Hypothalamus (tissue), 51 donors: ENCODE measurements around the gene BICRAL.

Source experiments
- DNase-seq, 51 donors: peaks; one replicate each; lab custom pipeline; 2025; lab: John Stamatoyannopoulos, UW

BICRAL gene

DNA sequence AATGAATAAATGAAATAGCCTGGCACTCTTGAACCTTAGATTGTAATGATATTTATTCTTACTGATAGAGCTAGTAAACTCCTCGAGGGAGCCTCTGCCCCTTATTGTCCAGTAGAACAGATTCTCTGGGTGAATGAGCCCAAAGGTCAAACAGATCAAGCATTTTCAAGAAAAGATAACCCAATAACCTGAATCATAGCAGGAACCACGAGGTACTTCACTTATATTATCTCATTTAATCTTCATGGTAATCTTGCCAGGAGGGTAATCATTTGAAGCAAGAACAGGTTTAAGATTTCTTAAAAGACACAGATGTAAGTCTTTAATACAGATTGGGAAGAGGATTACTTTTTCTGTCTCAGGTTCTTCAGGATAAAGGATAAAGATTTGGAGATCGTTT is 18.9 kb upstream of the BICRAL start:
- no peak for DNase-seq

DNA sequence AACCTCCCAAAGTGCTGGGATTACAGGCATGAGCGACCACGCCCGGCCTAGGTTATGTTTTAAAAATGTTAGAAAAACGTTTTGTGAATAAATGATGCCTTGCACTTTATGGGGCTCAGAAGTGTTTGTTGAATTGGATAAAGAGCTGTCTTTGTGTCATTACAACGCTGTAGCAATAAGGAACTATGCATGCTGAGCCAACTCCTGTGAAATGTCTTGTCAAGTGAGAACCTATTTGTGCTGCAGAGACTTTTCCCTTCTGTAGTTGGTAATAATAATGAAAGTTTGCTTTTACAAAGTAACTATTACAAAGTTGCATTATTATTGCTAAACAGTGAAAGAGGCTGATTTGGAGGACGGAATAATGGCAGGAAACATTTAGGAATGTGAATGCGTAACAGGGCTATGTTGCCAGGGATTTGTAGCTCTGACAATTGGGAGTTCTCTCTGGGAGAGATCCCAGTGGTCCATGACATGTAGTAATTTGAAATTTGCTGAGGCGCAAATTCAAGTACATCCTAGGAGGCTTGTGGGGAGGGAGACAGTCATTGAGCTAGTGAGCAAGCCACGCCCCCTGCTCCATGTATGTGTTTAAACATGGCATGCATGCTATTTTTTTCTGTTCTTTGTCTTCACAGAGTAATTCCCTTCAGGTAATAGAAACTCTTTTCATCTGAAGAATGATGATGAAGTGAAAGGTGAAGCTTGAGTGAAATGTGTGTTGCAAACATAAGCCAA is 16.8 kb upstream of the BICRAL start:
- DNase-seq, result no peak

DNA sequence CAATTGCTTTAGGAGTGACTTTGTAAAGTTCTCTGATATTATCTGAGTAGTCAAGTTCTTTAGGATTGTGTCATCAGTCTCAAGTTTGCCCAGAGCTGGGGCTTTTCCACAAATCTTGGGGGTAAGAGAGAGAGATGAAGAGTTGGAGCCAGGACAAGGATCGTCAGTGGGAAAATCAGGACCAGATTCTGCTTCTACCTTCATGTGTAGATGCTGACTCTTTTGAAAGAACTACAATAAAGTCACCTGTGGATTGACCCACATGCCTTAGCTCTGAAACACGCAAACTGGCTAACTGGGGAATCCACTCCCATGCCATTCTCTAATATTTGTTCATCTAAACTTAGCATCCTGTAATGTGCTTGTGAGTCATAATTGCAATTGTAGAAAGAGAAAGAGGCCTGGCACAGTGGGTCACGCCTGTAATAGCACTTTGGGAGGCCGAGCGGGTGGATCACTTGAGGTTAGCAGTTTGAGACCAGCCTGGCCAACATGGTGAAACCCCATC is 15.6 kb upstream of the BICRAL start:
- no peak for DNase-seq

DNA sequence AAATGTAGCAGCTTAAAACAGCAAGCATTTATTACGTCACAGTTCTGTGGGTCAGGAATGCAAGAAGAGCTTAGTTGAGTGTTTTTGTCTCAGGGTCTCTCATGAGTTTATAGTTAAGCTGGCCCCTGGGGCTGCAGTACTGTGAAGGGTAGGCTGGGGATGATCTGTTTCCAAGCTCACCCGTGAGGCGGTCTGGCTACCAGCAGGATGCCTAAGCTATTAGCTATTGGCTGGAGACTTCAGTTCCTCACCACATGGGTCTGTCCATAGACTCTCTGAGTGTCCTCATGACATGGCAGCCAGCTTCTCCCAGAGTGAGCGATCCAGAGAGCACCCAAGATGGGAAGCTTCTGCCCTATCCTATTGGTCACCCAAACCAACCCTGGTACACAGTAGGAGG is 12.8 kb upstream of the BICRAL start:
- no peak for DNase-seq

DNA sequence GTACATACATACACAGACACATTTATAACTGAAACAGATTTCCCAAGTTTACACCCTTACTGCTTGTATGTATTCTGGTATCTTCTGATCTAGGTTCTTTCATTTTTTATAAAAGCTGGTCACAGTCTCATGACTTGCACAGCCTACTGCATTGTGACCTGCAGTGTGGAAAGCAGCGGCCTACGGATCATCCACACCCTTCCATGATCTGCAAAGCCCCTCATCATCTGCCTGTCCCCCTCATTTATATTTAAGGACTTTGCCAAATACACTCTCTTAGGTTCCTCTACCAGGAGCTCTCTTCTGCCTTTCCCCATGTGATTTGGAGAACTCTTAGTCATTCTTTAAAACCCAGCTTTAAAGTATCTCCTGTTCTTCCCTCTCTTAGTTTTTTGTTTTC is 12.0 kb upstream of the BICRAL start:
- no peak for DNase-seq

DNA sequence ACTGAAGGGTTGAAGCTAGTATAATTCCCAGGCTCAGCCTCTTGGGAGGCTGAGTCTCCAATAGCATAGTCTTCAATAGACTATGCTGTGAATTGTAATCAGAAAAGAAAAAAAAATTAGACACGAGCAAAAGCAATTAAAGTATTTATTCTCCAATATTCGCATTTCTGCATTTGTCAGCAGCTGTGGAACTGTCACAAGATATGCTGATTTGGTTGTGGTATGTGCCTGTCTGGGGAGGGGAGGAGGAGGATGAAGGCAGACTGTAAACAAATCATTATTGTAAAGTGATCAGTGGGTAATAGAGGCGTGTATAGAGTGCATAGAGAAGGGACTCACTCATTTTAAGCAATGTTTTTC is 10.1 kb upstream of the BICRAL start:
- no peak for DNase-seq

DNA sequence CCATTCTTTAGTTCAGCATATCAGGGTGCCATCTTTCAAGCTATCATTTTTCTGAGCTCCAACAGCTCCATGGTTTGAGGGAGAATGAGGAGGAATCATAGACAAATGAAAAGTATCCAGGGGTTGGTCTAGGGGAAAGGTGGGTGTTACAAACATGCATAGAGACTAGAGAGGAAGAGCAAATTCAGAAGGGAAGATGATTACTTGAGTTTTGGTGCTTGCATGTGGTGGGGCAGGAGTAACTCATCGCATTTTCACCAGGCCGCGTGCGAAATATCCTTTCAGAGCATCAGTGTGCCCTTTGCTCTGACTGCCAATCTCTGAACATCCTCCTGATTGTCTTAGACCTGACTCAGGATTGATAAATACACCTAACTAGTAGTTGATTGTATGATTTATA is 7.7 kb upstream of the BICRAL start:
- no peak for DNase-seq

DNA sequence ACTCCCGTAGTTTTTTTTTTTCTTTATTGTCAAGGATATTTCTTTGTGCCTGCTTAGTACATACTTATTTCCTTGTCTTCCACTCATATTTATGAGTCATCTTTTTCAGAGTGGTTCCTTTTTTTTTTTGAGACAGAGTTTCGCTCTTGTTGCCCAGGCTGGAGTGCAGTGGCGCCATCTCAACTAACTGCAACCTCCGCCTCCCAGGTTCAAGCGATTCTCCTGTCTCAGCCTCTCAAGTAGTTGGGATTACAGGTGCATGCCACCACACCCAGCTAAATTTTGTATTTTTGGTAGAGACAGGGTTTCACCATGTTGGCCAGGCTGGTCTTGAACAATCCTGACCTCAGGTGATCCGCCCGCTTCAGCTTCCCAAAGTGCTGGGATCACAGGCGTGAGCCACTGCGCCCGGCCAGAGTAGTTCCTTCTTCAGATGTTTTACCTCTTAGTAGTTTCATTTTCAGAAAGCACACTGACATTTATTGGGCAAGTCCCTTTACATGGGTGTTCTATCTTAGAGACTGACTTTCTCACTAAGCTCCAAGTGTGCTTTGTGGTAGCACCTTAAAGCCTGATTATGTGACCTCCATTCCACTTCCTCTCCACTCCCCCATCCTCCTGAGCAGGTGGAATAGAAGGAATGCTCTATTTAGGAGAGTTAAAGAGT is 6.9 kb upstream of the BICRAL start:
- DNase-seq, result peak in 1 of 51 donors; percentile 9

DNA sequence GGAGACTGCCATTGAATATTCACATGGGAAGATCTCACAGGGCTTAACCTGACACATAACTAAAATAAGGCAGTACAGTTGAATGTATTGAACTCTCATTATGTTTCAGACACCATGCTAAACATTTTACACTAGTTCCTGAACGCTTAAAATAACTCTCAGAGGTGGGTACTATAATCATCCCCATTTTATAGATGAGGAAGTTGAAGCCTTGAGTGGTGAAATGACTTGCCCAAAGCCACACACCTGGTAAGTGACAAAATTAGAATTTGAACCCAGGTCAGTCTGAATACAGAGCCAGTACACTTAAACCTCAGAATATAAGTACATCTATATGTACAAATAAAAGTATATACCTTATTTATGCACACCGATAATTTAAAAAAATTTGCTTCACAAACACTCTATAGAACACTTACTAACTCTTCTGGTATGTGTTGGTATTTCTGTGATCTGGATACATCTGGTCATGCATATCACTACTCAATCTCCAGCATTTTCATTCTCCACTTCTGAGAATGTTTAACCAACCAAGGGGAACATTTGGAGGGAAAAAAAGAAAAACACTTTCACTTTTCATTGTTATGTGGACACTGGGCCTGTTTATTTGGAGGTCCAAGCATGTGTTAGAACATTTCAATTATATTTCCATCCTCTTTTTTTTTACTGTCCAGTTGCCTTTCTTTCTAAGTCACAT is 4.6 kb upstream of the BICRAL start:
- no peak for DNase-seq

DNA sequence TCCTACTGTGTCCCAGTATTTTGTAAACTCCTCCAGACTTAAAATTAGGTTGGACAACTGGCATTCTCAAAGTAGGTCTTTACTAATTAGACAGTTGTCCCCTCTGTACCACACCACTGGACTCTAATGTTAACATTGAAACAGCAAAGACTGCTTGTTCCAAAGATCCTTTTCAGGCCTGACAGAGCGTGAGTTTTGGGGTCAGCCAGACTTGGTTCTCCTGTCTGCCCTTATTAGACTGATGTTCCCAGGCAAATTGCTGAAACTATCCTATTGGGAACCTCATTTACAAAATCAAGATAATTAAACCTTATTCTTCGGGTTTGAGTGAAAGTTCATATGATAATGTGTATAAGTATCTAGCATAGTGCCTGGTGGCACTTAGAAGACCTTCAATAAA is 3.7 kb upstream of the BICRAL start:
- peak in 1 of 51 donors; percentile 16 for DNase-seq

DNA sequence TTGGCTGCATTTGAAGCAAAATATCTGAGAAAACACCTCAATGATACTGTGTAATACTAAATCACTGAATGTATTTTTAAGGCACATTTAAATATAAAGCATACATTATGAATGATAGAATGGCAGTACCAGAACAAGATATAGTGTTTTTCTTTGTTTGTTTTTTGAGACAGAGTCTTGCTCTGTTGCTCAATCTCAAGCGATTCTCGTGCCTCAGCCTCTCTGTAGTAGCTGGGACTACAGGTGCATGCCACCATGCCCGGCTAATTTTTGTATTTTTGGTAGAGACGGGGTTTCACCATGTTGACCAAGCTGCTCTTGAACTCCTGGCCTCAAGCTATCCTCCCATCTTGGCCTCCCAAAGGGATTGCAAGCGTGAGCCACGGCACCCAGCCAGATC is 2.3 kb upstream of the BICRAL start:
- DNase-seq, result no peak

DNA sequence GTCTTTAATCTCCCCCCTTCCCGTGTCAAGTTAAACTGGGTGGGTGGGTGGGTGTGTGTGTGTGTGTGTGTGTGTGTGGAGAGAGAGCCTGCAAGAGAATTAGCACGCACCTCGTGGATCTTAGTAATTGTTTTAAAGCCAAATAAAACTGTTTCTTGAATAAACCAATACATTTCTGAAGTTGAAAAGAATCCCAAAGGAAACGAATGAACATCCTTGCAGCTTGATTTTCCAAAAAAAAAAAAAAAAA is 381 bp upstream of the BICRAL start:
- DNase-seq, result peak in 1 of 51 donors; percentile 45

DNA sequence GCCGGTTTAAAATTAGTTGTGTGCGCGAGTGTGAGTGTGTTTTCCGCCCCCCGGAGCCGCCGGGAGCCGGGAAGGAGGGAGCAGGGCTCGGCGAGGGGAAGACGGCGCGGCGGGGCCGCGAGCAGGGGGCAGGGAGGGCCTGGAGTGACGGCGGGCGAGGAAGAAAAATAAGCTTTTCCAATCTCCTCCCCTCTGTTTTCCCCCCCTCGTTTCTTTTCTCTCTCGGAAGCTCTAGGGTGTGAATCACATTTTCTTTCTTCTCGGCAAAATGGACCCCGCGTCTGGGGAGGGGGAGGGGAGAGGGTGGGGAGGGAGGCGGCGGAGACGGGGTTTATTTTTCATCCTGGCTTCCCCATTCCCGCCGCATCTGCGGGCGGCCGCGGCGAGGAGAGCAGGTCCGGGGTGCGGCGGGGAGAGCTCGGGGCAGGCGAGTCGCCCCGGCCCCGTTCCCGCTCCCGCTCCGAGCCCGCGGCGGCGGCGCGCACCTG is 881 bp downstream of the BICRAL start:
- DNase-seq, result peak; percentile 37 to 91 (median 75)

DNA sequence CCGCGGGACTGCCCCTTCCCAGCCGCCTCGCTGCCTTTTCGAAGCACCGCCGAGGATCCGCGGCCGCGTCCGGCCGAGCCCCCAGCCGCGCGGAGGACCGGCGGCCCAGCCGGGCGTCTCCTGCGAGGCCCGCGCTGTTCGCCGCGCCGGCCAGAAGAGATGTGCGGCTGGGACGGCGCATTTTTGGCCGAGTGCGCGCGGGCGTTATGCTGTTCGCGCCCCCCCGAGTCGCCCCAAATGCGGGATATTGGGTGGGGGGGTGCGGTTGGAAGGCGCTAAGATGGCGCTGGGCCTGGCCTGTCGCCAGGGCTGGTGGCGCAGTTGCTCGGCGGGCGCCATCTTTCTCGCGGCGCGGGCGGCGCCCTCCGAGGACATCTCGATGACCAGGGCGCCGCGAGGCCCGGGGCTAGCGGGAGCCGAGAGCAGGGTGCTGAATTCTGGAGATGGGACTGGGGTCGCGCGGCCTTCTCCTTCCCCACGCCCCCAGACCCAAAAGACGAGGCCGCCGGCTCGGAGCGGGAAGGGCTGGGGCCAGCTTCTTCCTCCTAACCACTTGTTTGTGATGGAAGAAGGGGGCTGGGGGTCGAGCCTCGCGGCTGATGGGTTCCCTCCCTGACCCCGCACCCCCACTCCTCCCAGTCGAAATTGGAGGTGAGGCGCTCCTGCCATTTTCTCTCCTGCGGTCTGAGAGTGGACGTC is 1.5 kb downstream of the BICRAL start:
- peak in 49 of 51 donors; percentile 19 to 92 (median 70) for DNase-seq

DNA sequence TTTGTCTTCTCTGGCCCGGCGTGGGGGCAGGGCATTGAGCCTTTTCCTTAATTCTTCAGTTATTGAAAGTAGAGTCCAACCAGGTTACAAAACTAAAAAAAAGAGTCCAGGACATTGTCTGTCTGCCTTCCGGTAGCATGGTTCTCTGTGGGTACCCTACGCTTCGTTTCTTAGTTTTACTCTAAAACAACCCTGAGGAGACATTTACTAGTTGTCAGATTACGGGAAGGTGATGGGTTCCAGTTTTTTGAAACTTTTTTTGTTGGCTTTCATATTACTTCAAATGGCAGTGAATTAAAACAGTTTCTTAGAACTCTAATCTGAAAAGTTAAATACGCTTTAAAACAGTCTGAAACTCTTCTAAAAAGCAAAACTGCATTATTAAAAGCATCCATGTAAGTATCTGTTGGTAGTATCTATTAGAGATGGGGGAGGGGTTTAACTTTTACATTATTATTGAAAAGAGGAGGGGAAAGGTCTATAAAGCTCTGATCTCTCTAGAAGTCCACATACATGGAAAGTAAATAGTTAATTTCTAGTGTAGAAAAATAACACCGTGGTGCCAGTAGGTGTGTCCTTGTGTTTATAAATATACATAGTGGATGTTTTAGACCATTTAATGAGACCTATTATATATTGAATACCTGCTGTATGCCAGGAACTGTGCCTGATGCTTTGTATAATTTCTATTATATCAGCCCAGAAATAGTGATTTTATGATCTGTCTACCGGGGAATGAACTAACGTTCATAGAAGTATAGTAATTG is 2.2 kb downstream of the BICRAL start:
- DNase-seq, result peak in 1 of 51 donors; percentile 64

DNA sequence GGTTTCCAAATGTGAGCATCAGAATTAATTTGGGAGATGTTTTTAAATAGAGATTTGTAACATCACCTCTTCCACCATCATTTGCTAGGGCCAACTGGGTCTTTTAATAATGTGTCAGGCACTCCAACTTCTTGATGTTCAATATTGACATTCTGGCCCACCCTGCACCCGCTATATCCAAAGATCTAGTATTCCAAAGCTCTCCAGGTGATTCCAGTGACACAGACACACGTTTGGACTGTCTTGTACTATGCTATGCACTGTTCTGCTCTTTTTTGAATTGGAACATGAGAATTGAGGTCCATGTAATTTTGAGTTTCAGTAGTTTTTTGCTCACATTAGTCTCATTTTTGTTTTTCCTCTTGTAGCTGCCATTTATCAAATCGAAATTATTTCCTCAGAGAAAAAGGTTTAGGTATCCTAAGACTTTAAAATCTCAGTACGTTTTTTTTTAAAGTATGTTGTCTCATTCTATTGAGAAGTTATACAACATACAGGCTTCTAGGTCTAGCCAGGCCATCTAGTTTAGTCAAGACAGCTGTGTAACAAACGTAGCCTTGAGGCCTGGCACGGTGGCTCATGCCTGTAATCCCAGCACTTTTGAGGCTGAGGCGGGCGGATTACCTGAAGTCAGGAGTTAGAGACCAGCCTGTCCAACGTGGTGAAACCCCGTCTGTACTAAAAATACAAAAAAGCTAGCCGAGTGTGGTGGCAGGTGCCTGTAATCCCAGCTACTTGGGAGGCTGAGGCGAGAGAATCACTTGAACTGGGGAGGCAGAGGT is 3.1 kb downstream of the BICRAL start:
- DNase-seq, result peak in 4 of 51 donors; percentile 6 to 64 (median 14)

DNA sequence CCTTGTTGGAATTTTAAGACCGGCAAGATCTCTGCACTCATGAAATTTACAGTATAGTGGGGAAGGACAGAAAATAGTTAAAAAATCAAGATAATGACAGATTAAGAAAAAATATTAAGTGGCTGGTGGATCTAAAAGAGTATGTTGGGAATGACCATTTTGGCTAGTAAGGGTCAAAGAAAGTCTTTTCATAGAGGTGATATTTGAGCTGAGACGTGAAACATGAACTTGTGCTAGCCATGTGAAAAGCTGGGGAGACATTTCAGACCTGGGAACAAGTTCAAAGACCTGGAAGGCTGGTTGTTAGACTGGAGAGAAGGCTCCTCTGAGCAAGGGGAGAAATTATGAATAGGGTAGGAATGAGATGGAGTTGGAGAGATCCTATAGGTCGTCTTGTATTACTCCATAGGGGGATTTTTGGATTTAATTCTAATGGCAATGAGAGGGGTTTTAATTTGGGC is 4.7 kb downstream of the BICRAL start:
- DNase-seq, result no peak

DNA sequence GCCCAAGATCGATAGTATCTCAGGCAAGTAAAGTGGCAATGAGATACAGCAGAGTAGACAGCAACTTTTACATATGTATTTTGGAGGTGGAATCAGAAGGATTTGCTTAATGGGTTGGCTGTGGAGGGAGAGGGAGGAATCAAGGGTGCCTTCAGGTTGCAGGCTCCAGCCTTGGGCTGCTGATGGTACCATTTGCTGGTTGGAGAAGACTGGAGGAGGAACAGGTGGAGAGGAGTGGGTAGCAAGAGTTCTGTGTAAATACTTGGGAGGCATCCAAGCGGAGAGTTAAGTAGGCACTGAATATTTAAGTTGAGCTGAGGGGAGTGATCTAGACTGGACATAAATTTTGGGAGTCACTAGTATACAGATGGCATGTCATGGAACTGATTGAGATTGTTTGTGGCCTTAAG is 5.2 kb downstream of the BICRAL start:
- no peak for DNase-seq

DNA sequence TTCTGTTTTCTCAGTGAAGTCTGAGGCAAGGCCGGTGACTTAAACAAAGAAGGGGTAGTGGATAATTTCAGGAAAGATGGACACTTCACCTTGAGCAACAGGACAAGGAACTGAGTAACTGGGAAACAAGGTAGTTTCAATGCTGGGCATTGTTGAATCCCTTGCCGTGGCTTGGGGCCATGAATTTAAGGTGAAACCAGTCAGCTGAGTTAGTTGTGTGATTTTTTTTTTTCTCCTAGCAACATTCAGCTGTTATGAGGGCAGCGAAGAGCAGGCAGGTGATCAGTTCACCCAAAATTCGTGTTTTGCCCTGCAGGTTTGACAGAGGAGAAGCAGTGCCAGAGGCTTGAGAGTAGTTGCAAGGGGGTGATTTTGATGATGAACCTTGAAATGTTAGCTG is 6.8 kb downstream of the BICRAL start:
- no peak for DNase-seq
